Anterior cingulate cortex (tissue), 58 donors: Measurements from ENCODE around the gene BLOC1S4.
A peak's percentile ranks its signal among the peaks of the same experiment; 100 is the strongest.

Experiments
- DNase-seq, 58 donors: peaks; one replicate each; lab custom pipeline; 2025; lab: John Stamatoyannopoulos, UW

BLOC1S4 gene

DNA sequence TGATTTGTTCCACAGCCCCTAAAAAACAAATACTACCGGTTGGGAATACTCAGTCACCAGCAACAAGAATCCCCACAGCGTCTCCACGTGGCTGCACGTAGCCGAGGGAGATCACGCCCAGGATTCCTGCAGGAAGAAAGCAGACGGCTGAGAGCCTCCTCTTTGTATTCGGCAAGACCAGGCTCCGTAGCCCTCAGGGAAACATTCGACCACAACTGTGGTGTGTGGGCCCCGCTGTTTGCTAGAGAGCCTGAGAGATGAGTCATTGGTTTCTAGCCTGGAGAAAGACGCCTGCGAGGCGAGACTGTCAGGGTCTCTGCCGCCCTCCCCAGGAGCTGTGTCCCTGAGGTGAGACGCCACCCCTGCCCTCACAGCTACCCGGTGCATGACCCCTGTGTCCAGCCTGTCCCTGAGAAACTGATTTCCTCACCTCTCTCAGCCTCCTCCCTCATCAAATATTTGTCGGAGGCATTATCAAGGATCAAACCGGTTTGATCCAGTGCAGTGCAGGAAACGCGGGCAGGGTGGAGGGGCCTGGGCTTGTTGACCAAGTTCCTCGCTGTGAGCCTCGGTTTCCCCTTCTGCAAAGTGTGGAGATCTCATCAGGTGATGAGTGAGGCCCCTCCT, 27.0 kb upstream of the BLOC1S4 start:
- peak in 18 of 58 donors; percentile 9 to 59 (median 26) for DNase-seq

DNA sequence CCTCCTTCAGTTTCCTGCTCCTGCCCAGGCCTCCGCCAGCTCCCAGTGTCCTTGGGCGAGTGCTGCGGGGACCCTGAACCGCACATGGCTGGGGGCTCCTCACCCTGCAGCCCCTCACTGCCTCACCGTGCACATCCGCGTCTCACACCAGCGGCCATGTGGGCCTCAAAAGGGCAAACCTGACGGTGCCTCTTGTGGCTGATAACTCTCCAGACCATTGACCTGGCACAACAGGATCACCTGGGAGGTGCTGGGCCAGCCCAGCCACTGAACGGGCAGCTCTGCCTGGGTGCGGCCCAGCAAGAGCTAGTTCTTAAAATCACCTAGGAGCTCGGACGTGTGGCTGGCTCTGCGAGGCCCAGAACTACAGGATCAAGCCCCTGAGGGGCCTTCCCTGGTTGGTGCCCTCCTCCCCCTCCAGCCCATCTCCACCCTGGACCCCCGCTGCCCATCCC, 26.4 kb upstream of the BLOC1S4 start:
- DNase-seq: no peak

GRCh38 chr4:6692379-6692778, 23.6 kb upstream of the BLOC1S4 start:
- DNase-seq: no peak

- DNase-seq: no peak
Measured at GRCh38 chr4:6692806-6693205, 23.2 kb upstream of the BLOC1S4 start.

- DNase-seq: no peak
Measured at GRCh38 chr4:6693231-6694176, 22.5 kb upstream of the BLOC1S4 start, which contains the start of gene S100P. S100P (plus strand) TSS chr4:6693878; CDS start chr4:6693933, 55 bp downstream.

GRCh38 chr4:6694177-6694901, 21.6 kb upstream of the BLOC1S4 start:
- no peak for DNase-seq

DNA sequence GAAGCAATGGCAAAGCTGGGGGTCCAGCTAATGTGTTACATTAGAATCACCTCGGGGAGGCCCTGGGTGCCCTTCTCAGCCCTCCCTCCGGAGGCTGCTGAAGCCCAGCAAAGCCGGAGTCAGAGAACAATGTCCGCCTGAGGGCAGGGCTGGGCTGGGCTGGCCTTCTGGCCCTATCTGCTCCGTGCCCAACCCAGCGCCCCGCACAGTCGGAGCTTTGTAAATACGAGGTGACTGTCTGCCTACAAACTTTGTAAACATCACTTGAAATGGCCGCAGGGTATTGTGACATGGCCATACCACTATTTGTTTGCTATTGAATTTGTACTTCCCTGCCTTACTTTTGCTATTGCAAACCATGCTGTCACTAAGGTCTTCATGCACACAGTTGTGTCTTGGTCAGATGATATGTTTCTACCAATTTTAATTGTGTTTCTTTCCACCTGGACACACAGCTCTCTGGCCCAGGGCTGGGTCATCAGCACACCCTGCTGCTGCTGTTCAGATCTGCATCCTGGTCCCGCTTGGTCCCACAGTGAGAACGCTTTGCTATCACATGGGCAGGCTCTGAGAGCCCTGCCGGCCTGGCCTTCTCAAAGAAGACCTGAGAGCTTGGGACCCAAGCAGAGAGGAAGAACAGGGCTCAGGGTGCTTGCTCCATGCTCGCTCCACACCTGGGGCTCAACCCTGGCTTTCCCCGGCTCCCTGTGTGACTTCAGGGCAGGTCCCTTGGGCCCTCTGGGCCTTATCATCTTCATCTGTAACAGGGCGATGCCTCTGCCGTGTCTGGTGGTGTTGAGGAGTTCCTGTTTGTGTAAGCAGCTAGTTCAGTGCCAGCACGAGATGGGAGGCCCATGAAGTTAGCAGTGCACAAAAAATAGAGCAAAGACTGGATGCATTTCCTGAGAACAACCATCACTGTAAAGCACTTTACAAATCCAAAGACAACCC, 20.0 kb upstream of the BLOC1S4 start:
- DNase-seq: no peak

- DNase-seq: no peak
Measured at GRCh38 chr4:6696611-6697010, 19.4 kb upstream of the BLOC1S4 start.

GRCh38 chr4:6697131-6697530, 18.8 kb upstream of the BLOC1S4 start:
- no peak for DNase-seq

DNA sequence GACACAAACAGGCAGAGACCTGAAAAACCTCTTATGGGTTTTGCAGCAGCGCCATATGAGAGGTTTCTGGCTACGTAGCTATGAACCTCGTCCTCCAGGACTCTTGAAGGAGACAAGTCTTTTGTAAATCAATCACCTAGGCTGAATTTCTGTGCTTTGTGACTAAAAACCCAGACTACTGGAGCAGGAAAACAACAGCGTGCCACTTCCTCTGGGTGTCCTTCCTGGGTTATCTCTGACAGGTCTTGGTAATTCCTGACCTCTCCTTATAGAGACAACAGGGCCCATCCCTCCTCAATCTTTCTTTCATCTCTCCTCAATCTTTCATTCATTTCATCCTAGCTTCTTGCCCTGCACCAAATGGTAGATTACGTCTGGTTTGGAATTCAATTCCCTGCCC, 16.6 kb upstream of the BLOC1S4 start:
- no peak for DNase-seq

DNA sequence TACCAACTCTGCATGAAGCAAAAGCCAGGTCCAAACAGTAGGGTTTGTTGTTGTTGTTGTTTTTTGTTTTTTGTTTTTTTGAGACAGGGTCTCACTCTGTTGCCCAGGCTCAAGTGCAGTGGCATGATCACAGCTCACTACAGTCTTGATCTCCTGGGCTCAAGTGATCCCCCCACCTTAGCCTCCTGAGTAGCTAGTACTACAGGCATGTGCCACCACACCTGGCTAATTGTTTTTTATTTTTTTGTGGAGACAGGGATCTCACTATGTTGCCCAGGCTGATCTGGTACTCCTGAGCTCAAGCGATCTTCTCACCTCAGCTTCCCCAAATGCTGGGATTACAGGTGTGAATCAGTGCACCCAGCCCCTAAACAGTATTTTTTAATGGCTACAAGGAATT, 16.1 kb upstream of the BLOC1S4 start:
- no peak for DNase-seq

GRCh38 chr4:6701371-6701770, 14.6 kb upstream of the BLOC1S4 start:
- no peak for DNase-seq

DNA sequence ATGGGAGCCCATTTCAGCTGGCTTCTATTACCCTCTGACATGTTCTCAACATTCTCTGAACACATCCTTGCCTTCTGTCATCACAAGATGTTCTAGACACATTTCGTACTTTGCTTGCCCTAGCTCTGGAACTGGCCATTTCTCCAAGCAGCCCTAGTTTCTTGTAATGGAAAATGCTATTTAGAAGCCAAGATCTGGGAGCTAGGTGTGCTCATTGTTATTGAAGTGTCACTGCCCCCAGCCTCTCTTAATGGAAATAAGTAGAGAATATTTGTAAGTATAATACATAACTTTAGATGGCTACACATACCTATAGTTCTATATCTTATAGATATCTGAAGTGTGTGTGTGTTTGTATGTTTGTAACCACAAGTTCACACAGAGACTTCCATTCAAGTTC, 13.2 kb upstream of the BLOC1S4 start:
- DNase-seq: no peak

- no peak for DNase-seq
Measured at GRCh38 chr4:6703786-6704185, 12.2 kb upstream of the BLOC1S4 start.

GRCh38 chr4:6705646-6706045, 10.3 kb upstream of the BLOC1S4 start:
- DNase-seq: no peak

- DNase-seq: no peak
Measured at GRCh38 chr4:6706173-6706572, 9.8 kb upstream of the BLOC1S4 start.

GRCh38 chr4:6709230-6710114, 6.5 kb upstream of the BLOC1S4 start, which contains the start of gene MRFAP1L1:
MRFAP1L1 (minus strand) TSS chr4:6709865; CDS start chr4:6709629, 236 bp downstream.
- DNase-seq: peak; percentile 48 to 96 (median 90)

DNA sequence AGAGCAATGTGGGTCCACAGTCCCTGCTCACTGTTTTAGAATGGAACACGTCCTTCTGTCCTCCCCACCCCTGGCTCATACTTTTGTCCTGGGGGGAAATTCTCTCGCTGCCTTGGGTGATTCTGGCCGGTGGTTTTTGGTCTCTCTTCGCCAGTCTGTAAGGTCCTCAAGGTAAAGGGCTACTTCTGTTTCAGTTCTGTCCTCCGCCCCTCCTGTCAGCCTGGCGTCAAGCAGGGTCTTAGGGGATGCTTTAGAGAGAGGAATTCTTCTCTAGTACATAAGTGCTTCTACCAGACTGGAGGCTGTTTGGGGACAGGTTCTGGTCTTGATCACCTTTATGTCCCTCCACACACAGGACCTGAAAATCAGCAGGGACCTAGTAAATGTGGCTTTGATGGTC, 5.7 kb upstream of the BLOC1S4 start:
- no peak for DNase-seq

- no peak for DNase-seq
Measured at GRCh38 chr4:6710996-6711395, 5.0 kb upstream of the BLOC1S4 start.
